ENCODE results near the gene MBOAT7.
"Not testable (repeated sequence)": the region's sequence is repeated elsewhere in the genome, so short reads cannot be mapped to it uniquely, and the experiment has no call there.

Gene MBOAT7

DNA sequence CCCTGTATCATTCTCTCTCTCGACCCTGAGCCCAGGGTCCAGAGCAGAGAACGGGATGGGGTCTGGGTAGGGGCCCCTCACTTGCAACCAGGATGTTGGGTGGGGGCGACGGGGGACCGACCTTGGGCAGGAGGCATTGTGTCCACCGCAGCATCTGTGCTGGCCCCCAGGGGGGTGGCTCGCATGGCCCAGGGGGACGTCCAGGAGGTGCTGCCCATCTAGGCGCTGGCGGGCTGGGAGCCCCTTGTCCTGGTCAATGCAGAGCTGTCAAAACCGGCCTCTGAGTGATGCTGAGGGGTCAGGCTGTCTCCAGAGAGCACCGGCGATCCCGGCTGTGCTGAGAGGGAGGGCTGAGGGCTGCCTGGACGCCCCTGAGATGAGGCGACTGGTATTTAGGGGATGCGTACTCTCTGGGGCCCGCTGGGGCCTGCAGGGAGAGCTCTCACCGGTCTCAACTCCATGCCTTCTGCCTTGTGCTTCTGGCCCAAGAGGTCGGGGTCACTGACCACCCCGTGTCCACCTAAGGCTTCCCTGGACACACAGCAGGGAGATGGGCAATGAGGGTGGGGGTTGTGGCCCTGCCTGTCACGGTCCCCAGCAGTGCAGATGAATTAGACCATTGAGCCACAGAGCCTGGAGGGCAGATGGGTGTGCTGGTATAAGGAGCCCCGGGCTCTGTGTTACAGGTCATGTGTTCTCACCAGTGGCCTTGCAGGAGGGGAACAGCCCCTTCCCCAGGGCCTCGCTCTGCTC is 19.9 kb upstream of the MBOAT7 start:
- DNase-seq, result peak in 28 of 56 donors; percentile 13 to 73 (median 54)

DNA sequence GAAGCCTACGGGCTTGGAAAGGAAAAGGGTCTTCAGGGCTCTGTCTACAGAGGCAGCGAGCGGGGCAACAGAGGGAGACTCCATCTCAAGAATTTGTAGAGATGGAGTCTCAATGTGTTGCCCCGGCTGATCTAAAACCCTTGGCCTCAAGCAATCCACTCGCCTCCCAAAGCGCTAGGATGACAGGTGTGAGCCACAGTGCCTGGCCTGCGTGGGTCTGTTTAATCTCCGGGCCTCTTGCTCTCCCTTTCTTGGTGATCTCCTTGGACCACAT is 19.3 kb upstream of the MBOAT7 start:
- no peak for DNase-seq

DNA sequence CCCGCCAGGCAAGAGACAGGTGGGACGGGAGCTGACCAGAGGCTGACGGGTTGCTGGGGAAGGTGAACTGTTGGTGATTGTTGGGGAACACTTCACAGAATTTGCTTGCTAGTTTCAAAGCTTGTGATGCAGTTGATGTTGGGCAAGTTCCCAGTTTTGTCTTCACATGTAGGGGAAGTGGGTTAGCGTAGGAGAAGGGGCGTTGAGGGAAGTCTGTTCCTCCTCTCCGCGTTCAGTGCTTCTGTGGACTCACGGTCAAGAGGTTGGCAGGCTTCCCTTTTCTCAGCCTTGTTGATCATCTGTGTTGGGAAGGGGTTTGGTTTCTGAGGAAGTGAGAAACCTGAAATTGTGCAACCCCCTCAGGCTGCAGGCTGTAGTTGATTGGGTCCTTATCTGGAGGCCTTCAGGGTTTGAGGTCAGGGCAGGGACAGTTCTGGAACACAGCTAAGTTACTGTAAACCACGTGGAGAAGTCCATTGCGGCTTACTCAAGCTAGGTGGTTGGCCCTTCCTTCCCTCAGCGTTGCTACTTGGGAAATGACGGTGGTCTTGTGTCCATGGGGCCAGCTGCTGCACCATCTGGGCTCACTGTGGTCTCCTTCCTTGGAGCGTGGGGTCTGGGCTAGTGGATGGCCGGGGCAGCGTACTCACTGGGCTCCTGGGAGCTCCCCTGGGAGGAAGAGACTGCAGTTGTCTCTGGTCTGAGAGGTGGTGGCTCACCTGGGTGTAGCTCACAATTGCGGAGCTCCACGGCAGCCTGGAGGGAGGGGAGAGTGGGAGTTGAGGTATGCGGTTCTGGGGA is 18.8 kb upstream of the MBOAT7 start:
- DNase-seq, result peak in 35 of 56 donors; percentile 2 to 74 (median 42)

DNA sequence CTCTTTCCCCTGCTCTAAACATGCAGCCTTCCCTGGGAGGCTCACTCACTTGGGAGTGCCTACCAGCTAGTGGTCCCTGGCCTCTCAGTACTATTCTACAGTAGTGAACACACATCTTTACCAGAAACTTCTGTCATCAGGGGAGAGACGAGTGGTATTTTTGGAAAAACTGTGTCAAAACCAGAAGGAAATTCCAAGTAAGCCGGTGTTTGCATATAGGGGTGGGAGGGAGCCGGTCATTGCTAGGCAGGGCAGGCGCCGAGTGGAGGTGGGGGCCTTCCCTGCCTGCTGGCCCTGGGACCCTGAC is 18.2 kb upstream of the MBOAT7 start:
- no peak for DNase-seq

DNA sequence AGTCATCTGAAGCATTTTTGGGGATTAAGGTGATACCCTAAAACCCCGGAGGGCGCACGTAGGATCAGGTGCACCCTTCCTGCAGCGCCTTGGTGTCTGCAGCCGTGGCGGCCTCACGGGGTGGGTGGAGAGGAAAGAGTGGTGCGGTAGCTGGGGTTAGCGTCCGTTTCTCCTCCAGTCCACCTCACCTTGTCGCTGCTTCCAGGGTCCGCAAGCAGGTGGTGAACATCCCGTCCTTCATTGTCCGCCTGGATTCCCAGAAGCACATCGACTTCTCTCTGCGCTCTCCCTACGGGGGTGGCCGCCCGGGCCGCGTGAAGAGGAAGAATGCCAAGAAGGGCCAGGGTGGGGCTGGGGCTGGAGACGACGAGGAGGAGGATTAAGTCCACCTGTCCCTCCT is 17.8 kb upstream of the MBOAT7 start:
- not testable (repeated sequence) for DNase-seq

DNA sequence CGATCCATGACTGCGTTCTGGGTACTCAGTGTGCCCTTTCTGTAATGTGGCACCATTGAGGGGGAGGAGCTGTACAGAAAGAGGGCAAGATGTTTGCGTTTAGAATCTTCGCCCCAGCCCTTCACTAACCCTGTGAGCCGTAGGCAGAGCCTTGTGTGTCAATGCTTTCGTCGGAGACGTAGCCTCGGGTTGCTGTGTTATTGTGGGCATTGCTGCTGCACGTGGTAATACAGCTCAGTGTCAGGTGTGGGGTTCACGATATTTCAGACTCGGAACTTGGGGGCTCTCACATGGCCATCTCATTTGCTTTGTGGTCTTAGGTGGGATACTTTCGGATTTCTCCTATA is 17.4 kb upstream of the MBOAT7 start:
- DNase-seq, result no peak

DNA sequence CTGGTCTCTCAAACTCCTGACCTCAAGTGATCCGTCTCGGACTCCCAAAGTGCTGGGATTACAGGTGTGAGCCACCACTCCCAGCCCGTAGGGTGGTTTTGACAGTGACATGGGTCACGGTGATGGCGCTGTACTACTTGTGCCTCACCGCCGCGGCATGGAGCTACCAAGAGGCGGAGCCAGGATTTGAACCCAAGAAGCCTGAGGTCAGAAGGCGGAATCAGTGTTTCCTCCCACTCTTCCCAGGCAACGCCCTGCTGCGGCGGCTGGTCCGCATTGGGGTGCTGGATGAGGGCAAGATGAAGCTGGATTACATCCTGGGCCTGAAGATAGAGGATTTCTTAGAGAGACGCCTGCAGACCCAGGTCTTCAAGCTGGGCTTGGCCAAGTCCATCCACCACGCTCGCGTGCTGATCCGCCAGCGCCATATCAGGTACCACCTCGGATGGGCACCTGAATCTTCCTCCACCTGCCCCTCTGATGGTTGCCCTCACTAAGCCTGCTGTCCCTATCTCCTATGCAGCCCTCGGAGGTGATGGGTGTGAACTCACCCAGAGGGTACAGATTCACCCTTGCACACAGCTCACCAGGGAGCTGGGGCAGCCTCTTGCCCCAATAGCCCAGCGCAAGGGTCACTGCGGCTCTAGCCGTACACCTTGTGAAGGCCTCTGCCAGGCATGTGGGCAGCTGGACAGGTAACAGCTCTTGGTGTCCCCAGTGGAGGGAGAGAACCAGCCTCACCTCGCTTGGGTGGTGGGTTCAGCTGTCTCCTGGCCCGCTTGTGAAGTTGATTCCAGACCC is 16.9 kb upstream of the MBOAT7 start:
- no peak for DNase-seq

DNA sequence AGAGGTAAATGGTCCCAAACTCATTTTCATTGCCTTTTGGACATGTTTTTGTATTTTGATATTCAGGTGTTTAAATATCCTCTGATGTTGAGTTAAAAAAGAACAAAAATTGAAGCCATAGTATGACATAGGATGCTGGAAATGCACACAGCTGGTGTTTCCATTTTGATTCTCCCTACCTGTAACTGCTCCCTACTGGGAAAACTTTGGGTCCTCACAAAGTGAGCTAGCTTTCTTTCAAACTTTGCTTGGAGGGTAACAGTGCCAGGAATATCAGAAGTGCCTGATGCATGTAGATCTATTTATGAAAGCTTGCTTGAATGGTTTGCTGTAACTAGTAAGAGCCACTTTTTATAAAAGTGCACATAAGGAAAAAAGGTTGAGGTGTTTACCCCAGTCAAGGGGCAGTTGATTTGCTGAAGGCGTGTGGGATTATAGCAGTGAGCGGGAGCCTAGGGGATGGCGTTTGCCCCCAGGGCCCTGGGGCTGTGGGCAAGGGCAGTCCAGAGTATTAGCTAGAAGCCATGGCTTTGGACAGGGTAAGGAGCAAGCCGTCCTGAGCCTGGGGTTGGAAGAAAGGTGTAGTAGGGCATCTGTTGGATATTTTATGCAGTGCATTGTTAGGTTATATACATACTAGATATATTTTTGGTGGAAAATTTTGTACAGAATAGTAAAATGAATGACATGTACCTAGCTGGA is 15.5 kb upstream of the MBOAT7 start:
- DNase-seq, result no peak

DNA sequence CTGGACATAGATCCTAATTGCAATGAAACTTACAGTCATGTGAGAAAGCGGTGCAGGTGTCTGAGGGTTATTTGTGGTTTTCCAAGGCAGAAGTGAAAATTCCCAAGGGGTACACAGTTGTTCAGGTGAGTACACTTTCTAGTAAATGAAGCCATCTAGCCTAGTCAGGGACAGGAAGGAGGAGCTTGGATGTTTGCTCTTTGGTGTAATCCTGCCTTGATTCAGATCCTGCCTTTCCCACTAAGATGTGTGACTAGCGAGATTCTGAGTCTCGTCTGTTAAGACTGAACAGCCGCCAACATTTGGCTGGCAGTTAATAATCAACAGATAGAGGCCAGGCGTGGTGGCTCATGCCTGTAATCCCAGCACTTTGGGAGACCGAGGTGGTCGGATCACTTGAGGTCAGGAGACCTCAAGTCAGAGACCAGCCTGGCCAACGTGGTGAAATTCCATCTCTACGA is 13.8 kb upstream of the MBOAT7 start:
- no peak for DNase-seq

DNA sequence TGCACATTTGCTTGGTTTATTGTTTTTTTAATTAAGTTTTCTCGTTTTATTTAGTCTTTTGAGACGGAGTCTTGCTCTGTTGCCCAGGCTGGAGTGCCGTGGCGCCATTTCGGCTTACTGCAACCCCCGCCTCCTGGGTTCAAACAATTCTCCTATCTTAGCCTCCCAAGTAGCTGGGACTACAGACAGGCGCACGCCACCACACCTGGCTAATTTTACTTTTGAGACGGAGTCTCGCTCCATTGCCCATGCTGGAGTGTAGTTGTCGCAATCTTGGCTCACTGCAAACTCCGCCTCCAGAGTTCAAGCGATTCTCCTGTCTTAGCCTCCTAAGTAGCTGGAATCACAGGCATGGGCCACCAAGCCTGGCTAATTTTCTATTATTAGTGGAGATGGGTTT is 12.6 kb upstream of the MBOAT7 start:
- DNase-seq, result no peak

DNA sequence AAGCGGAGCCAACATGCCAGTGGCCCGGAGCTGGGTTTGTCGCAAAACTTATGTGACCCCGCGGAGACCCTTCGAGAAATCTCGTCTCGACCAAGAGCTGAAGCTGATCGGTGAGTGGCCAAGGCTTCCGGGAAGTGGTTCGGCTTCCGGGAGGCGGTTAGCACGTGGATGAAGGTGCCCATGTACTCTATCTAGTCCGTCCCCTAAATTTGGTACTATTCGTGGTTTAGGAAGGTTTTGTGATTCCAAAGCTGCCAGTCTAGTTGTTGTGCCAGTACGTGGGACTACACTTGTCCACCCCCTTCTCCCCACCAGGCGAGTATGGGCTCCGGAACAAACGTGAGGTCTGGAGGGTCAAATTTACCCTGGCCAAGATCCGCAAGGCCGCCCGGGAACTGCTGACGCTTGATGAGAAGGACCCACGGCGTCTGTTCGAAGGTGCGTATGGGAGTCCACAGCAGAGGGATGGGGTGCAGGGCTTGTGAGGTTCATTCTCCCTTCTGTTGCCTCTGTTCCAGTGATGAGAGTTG is 11.9 kb upstream of the MBOAT7 start:
- no peak for DNase-seq

DNA sequence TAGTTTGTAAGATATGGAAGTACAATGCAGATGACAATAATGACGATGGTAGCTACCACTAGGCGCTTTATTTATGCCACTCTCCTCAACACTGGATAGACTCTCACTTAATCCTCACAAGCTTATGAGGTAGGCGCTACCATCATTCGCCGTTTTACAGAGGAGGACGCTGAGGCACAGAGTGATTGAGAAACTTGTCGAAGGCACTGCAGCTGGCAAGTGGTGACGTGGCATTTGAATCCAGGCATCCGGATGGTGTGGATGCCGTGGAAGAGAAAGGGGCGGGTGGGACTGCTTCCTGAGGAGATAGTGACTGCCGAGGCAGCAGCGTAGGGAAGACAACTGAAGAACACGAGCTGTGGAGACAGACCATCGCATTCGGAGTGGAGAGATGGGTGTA is 10.0 kb upstream of the MBOAT7 start:
- no peak for DNase-seq

DNA sequence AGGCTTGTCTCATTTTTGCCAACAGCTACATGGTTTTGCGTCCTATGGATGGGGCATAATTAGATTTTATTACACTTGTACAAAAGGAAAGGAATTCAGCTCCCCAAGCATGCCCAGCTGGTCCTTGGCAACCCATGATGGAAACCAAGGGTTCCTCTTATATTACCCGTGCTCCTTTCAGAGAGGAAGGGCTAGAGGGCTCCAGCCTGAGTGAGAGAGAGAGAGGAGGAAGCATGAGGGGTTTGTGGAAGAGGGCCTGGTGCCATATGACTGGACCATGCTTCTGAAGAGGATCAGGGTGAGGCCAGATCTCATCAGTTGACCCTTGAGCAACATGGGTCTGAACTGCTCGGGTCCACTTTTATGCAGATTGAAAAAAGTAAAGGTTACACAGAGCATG is 7.7 kb upstream of the MBOAT7 start:
- DNase-seq, result no peak

DNA sequence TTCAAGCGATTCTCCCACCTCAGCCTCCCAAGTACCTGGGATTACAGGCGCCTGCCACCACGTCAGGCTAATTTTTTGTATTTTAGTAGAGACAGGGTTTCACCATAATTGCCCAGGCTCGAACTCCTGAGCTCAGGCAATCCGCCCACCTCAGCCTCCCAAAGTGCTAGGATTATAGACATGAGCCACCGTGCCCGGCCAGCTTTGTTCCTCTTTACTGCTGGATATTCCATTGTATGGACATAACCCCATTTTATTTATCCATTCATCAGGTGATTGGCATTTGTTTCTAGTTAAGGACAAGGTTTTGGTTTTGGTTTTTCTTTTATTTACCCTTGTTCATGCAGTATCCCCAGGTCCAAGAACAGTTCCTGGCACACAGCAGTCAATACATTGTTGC is 7.2 kb upstream of the MBOAT7 start:
- no peak for DNase-seq

DNA sequence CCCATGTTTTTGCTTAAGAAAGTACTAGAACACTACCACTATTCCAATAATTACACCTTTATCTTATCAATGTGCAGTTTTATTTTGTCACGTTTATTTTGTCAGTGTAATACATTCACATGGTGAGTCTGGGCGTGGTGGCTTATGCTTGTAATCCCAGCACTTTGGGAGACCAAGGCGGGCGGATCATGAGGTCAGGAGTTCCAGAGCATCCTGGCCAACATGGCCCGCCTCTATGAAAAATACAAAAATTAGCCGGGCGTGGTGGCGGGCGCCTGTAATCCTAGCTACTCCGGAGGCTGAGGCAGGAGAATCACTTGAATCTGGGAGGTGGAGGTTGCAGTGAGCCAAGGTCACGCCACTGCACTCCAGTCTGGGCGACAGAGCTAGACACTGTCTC is 5.1 kb upstream of the MBOAT7 start:
- DNase-seq, result not testable (repeated sequence)

DNA sequence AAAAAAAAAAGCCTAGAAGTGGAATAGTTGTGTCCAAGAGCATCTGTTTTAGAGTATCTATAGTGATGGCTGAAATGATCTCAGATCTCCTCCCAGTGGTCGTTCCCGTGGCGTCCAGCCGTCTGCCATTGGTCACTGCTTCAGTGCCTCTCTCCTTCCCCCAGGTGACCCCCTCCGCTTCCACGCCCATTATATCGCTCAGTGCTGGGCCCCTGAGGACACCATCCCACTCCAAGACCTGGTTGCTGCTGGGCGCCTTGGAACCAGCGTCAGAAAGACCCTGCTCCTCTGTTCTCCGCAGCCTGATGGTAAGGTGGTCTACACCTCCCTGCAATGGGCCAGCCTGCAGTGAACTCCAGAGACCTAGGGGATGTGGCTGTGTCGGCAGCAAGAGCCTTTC is 3.6 kb upstream of the MBOAT7 start:
- DNase-seq, result no peak

DNA sequence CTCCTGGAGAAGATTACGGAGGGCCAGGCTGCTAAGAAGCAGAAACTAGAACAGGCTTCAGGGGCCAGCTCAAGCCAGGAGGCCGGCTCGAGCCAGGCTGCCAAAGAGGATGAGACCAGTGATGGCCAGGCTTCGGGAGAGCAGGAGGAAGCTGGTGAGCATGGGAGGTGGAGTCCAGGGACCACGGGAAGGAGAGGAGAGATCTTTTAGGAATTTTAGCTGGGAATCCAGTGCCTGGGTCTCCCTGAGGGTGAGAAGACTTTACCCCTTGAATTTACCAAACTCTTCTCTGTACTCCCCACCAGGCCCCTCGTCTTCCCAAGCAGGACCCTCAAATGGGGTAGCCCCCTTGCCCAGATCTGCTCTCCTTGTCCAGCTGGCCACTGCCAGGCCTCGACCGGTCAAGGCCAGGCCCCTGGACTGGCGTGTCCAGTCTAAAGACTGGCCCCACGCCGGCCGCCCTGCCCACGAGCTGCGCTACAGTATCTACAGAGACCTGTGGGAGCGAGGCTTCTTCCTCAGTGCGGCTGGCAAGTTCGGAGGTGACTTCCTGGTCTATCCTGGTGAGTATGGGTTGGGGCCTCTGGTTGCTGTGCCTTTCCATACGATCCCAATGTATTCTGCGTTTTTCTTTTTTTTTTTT is 2.6 kb upstream of the MBOAT7 start:
- DNase-seq, result peak in 2 of 56 donors; percentile 37 to 41

DNA sequence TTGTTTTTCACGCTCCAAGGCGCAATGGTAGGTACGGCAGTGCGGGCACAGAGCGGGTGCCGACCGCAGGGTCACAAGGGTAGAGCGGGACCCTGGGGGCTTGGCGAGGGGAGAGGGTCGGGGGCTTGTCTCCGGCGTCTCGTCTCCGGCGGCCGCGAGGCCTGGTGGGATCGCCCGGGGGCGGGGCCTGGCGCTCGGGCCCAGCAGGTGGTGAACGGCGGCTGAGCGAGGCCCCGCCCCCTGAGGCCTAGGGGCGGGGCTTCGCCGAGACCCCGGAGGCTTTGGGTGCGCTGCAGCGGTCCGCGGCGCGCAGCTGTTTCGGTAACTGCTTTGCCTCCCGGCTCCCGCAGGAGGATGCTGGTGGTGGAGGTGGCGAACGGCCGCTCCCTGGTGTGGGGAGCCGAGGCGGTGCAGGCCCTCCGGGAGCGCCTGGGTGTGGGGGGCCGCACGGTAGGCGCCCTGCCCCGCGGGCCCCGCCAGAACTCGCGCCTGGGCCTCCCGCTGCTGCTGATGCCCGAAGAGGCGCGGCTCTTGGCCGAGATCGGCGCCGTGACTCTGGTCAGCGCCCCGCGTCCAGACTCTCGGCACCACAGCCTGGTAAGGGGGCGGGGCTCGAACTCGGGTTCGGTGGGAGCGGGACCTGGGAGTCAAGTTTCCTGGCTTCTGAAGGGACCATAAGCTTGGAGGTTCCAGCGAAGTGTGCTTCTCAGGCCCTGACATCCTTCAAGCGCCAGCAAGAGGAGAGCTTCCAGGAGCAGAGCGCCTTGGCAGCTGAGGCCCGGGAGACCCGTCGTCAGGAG is 1.8 kb upstream of the MBOAT7 start, which contains the start of gene TSEN34:
Gene TSEN34 (plus strand): TSS at position 298 of the 800 bp plus-strand sequence. CDS start 57 bp downstream, at position 355.
- peak in 46 of 56 donors; percentile 50 to 96 (median 91) for DNase-seq

DNA sequence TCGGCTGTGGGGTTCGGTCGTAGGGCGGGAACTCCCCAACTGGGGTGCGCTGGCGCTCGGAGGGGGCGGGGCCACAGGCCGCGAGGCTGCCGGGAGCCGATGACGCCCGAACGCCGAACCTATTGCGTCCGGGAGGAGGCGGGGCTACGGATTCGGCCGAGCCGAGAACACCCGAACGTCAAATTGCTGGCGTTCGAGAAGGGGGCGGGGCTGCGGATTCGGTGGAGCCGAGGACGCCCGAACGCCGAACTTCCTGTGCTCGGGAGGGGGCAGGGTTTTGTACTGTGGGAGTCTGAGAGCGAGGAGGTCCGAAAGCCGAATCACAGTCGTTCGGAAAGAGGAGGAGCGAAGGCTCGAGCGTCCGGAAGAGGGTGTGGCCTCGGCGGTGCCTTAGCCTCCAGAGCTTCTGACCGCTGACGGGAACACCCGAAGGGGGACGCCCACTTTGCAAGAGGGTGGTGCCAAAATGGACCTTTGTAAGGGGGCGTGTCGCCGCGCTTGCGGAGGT is 1.2 kb upstream of the MBOAT7 start:
- DNase-seq, result peak; percentile 87 to 100 (median 100)

Measured in nucleus accumbens (tissue), 56 donors.